Gastrocnemius medialis (tissue), 4 donors: ENCODE results near the gene INTS13.

Experiments used
- POLR2A ChIP-seq, 2 donors: fragments of 450-650 bp; IDR thresholded peaks; one replicate each; pipeline ENCODE4 v1.6.1; 2017; ENCODE audit warnings: antibody characterized with exemption in 2 of 2, mild to moderate bottlenecking in 2 of 2, moderate library complexity in 2 of 2
- TF ChIP-seq, protein P1 (sequence below), 5 experiments: fragments of 450-650 bp in 3 of 5; fragments of 200-600 bp in 2 of 5; sonication (generic) in 2 of 5; IDR thresholded peaks in 4 of 5; conservative IDR thresholded peaks in 1 of 5; 1 replicate in 4 of 5; 2 replicates in 1 of 5; pipeline ENCODE4 v1.5.1; 2016 to 2019; ENCODE audit warnings: antibody characterized with exemption in 5 of 5, mild to moderate bottlenecking in 3 of 5, moderate library complexity in 3 of 5

DNA sequence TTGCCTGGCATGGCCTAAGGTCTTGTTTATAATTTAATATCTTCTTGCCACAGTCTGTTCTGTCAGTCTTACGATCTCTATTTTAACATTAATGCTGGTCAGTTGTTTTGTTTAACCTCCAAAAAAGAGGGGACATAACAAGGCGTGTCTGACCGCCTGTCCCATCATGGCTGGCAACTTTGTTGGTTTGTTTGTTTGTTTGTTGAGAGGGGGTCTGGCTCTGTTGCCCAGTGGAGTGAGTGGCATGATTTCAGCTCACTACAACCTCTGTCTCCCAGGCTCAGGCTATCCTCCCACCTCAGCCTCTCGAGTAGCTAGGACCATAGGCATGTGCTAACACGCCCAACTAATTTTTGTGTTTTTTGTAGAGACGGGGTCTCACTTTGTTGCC is 68.7 kb downstream of the INTS13 start:
- TF ChIP-seq, protein P1, sequence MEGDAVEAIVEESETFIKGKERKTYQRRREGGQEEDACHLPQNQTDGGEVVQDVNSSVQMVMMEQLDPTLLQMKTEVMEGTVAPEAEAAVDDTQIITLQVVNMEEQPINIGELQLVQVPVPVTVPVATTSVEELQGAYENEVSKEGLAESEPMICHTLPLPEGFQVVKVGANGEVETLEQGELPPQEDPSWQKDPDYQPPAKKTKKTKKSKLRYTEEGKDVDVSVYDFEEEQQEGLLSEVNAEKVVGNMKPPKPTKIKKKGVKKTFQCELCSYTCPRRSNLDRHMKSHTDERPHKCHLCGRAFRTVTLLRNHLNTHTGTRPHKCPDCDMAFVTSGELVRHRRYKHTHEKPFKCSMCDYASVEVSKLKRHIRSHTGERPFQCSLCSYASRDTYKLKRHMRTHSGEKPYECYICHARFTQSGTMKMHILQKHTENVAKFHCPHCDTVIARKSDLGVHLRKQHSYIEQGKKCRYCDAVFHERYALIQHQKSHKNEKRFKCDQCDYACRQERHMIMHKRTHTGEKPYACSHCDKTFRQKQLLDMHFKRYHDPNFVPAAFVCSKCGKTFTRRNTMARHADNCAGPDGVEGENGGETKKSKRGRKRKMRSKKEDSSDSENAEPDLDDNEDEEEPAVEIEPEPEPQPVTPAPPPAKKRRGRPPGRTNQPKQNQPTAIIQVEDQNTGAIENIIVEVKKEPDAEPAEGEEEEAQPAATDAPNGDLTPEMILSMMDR (IDR thresholded peaks at IDR 0.05 in 4 of 5, conservative IDR thresholded peaks at IDR 0.05 in 1 of 5) = no peak
- no peak for TF ChIP-seq POLR2A (IDR thresholded peaks at IDR 0.05)
